Activated CD4-positive, CD25-positive, alpha-beta regulatory T cell treated with anti-CD3 and anti-CD28 coated beads, Interleukin-2, amount 50 U/mL, for 16 hours (primary cell): ENCODE measurements around the gene C11orf58.

Experiments used
- DNase-seq: peaks from one replicate; pipeline ENCODE4 v3.0.0-alpha.2; 2020; ENCODE audit warnings: low read depth, low spot score

The C11orf58 gene

DNA sequence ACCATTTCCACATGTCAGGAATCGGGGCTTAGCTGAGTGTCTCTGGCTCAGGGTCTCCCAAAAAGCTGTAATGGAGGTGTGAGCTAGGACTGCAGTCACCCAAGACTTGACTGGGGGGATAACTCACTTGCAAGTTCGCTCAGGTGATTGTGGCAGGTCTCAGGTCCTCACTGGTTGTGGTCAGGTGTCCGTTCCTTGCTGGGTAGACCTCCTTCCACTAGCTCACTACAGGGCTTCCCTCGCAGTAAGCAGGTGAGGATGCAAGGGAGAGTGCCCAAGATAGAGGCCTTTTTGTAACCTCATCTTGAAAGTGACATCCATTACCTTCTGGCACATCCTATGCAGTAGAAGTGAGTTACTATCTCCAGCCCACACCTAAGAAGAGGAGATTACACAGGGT lies 29.5 kb downstream of the C11orf58 start:
- no peak for DNase-seq

- no peak for DNase-seq
Observed at GRCh38 chr11:16769386-16769785, 30.9 kb downstream of the C11orf58 start.

DNA sequence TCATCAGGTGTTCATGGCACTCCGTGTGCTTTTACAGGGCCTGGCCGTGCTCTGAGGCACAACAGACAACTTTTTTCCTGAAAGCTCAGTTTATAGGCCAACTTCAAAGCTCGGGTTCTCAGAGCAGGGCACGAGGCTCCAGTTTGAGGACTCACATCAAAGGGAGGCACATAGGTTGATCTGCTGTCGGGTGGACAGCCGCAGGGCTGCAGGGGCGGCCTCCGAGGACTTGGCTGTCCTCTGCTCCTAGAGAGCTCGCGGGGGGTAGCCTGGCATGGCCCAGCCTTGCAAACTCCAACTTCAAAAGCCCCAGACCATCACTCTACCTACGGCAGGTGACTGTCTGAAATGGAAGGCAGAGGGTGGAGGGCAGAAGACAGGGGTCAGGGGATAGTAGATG lies 31.6 kb downstream of the C11orf58 start:
- no peak for DNase-seq

DNA sequence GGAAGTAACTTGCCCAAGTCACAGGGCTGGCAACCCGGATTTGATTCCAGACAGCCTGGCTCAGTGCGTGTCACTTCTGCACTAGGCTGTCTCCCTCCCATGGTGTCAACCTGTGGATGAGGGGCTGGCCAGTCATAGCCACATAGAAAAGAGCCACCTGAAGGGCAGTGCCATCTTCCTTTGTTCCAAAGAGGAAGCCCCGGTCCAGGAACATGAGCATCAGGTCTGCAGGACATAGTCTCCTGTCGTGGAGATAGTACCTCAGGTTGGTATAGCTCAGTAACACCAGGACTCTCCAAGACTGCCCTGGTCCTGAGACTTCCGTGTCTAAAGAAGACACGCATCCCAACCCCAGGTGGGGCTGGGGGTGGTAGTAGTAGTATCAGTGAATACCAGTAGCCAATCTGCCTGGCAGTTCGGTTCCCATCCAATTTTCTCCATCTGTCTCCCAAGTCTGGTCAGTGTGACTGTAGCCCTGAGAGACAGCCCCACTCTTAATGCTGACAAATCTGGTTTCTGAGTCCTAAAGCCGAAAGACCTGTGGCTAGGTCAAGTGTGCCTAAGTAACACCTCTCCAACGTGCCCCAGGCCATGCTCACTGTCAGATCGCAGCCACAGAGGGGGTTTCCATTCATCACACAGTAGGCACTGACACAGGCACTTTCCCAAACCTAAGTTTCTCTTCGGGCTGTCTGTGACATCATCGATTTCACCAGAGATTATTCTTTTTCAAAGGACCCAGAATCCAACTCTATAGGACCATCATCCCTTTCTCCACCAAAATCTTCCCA lies 33.1 kb downstream of the C11orf58 start:
- DNase-seq: no peak

DNA sequence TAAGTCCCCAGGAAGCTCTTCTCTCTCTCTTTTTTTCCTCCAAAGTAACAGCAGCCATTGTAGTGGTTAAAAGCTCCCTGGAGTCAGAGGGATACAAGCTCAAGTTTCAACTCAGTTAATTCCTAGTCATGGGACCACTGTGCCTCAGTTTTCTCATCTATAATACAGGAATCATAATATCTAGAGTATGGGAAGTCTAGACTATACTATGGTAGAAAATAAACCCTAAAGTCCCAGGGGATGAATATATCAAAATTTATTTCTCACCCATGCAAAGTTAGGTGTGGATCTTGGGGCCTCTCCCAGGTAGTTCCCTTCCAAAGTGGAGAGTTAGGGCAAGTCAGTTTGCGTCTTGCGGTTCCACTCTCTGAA lies 33.7 kb downstream of the C11orf58 start:
- DNase-seq: no peak

- no peak for DNase-seq
Observed at GRCh38 chr11:16773981-16774935, 35.8 kb downstream of the C11orf58 start.

DNA sequence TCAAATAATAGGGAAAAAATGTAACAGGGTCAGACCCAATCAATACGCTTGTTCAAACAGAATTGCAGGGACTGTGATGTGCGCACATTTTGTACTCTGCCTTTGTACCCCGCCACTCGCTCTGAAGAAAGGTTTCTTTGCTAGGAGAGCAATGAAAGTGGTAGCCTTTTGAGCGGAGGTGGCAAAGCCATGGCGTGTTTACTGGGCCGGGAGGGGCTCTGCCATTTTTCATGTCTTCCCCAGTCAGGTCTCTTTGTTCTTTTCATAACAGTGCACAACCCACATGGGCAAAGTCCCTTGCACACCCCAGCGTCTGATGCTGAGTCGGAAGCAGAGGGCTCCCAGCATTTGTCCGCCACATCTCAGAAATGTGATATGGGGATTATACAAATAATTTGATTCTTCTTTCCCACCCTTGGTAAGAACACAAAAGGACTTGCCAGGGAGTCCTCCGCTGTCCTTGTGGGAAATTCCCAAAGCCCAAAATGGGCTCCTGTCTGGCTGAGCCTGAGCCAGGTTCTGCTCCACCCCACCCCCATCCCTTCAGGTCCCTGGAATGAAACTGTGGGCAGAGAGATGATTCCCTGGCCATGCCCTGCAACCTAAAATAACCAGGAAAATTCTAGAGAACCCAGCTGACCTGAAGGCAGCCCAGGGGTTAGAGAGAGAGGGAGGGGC lies 36.6 kb downstream of the C11orf58 start:
- no peak for DNase-seq

- no peak for DNase-seq
Observed at GRCh38 chr11:16775614-16776283, 37.3 kb downstream of the C11orf58 start.

DNA sequence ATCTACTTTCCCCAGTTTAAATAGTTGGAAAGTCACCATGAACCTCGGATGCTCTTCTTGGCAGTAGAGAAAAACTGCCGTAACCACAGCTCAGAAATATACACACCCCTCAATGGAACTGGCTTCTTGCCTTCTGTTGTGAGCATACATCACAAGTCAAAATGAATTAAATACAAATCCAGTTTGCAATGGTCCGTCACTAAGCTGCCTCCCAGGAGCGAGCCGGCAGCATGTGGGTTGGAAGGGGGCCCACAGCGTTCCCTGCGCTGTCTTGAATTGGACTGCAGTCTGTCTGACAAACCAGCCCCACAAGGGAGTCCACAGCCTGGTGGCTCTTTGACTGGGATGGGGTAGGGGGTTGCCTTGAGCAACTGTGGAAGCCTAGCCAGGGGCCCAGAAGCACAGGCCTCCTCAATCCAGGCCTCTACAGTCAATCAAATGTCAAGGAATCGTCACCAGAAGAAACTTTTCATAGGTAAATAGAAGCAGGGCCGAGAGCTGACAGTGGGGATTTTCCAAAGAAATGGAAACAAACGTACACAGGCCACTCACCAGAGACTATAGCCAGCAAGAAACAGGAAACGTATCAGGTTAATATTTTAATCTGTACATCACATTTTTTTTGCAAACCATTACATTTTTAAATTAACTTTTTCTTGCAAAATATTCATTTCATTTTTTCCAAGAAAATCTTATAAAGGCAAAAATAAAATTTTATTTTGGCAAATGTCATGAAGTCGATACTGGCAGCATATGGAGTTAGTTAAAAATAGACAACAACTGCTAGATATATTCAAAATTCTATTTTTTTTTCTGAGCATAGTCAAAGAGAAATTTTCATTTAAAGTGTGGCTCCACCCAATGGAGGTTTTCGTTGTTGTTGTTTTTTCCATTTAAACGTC lies 38.5 kb downstream of the C11orf58 start:
- DNase-seq: no peak

DNA sequence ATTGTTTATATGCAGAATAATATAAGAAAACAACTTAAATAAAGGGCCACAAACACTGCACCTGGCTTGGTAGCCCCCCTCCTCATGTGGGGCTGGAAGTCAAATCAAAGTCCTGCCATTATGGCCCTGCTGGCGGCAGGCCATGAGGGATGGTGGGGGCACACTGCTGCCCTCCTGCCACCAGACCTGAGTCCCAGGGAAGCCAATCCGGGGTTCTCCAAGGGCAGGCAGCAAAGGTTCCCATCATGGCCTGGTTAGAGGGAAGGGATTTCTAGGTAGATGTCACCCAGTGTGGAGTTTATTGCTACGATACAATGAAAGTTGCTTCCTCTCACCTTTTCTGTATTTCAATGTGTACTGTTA lies 39.1 kb downstream of the C11orf58 start:
- no peak for DNase-seq

DNA sequence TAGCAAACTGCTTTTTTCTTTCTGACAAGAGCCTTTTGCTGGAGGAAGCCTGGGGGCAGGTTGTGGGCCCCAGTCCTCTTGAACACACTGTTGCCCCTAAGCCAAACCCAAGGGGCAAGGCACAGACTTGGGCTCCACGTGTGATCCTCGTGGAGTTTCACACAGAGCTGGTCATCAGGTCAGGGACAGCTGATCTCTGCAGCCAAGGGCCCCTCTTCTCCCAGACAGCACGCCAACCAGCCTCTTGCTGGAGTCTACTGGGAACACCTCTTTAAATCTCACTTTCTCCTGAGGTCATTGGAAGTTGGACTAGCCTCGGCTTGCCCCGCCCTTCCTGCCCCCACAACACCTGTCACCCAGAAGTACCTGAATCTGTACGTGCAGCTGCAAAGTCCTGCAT lies 39.8 kb downstream of the C11orf58 start:
- no peak for DNase-seq

- no peak for DNase-seq
Observed at GRCh38 chr11:16778876-16779275, 40.4 kb downstream of the C11orf58 start.

DNA sequence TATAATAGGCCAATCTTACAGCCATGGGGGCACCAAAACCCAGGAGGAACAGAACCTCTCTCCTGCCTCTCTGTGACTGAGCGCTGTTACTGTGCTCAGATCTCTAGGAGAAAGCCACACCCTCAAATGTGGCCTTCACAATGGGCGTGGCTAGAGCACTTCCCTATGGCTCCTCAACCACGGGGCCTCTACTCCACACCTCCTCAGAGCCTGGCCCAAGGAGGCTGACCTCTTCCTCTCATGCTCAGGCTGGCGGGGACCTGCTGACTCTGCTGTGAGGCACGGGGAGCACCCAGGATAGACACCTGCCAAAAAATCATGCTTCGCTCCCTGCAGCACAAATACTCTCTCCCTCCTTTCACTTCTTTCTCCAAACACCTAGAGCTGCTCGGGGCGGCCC lies 41.0 kb downstream of the C11orf58 start:
- no peak for DNase-seq

DNA sequence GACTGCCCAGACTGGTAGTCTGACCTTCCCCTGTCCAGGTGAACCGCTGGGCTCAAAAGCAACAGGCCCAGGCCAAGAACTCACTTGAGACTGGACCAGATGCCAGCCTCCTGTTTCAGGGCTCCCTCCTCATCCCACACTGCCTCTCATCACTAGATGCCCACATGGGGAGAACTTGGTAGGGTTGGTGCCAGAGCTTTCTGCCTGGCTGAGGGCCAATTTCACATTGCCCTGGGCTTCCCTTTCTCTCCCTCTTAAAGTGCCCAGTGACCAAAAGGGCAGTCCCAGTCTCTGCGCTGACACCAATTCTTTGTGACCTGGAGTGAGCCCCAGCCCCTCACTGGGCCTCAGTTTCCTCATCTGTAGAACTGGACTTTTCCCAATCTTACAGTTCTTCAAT lies 41.7 kb downstream of the C11orf58 start:
- DNase-seq: no peak

DNA sequence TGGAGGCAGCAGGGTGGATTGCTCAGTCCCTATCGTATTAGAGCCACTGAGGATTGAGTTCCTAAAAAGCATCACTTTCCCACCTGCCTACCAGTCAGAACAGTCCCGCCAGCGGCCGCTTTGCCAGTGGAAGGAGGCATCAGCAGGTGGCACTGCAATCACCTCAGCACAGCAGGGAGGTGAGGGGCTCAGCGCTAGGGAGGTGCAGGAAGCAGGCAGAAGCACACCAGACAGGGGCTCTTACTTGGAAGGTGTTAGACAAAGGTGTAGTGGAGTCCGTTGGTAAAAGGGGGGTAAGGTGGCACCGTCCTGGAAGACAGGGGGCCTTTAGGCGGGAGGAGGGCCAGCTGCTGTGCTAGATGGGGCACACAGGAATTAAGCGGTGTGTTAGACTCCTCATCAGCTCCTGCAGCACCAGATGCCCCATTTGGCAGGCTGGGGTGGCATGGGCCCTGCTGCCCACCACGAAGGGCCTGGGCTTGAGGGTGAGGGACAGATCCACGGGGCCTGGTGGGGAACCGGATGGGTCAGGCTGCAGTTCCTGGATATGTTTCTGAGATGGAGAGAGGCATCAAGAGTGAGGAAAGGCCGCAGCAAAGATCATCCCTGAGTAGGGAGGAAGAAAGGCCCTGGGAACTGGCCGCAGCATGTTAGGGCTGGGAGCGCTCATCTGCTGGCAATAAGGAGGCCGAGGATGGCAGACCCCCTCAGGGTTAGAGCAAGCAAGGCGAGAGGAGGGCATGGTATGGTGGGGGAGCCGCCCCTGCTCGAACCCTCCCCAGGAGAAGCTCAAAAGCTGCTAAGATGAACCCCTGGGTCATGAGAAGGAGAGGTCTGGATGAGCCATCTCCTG lies 42.5 kb downstream of the C11orf58 start:
- DNase-seq: no peak

DNA sequence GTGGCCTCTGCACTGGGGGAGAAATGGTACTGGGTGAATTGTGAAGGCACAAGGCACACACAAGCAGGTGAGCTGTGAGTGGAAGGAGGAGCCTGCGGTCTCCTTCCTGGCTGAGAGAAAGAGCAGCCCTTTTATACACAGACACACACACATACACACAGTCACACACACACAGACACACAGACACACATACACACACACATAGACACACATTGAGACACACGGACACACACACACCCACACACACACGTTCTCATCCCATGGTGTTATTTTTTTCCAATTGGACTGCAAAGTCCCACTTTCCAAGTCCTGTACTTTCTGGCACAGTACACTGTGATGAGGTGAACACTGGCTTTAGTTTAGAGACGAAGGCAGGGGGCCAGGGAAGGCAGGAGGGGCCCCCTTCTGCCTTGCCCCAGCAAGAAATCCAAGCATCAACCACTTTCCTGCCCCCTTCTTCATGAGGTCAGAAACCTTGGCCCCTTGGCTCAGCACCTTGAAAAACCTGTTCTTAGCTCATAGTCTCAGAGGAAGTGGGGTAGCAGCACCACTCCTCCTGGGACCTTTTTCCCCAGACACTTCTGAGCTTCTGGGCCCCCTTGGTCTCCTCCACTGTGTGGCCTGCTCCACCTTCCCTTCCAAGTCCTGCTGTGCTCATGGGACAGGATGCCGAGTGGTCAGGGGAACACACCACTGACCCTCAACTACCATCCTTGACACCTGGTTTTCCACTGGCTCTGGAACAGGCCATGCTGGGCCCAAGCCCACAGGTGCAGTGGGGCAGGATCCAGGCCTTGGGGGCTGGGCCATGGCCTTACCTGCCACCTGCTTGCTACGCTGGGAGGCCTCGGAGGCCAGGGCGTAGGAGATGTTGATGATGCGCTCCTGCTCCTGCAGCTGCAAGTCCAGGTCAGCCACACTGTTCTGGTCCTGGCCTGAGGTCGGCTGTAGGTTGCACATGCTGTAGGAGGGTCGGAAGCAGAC lies 43.8 kb downstream of the C11orf58 start:
- no peak for DNase-seq

DNA sequence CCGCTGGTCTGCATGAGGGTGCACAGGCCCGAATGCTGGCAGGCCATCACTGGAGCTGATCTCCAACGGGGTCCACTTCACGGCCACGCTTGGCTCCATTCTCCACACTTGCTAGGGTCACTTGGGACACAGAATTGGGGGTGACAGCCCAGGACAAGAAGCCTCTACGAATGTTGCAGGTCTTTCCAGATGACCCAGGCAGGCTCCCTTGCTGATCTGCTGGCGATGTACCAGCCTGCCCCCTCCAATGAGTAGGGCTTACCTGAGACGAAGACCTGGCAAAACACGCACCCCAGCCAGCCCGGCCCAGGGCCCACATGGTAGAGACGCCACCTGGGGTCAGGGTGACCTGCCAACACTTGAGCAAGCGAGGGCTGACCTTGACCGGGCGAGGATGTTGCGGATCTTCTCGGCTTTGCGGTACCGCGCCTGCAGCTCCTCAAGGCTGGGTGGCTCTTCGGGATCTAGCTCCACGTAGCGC lies 44.9 kb downstream of the C11orf58 start:
- no peak for DNase-seq

DNA sequence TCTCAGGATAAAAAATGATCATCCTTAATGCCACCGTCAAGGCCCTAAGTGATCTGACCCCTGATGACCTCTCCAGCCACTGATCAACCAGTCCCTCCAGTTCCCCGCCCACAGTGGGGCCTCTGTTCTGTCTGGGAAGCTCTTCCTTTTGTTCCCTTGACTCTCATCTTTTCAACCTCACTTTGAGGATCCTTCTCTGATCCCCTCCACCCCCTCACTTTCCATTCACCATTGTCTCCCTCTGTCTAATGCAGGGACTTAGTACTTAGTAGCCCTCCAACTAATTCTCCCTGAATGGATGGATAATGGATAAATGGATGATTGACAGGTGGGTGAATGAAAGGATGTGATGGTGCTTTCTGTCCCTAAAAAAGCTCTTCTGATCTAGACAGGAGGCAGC lies 45.6 kb downstream of the C11orf58 start:
- no peak for DNase-seq
